GM12891 (cell line): Measurements from ENCODE around the gene SATB2.

Experiments
- PAX5 ChIP-seq: IDR thresholded peaks from 2 replicates; pipeline ENCODE4 v1.6.1; 2011; ENCODE audit warnings: low read length, moderate library complexity, mild to moderate bottlenecking; ENCODE audit not compliant: insufficient read depth, severe bottlenecking
- POLR2A ChIP-seq: IDR thresholded peaks from 2 replicates; pipeline ENCODE4 v1.6.1; 2011; ENCODE audit warnings: low read depth, low read length, control low read depth
- POLR2AphosphoS5 ChIP-seq: IDR thresholded peaks from 2 replicates; pipeline ENCODE4 v1.6.1; 2011; ENCODE audit warnings: low read depth, low read length, control low read depth
- TAF1 ChIP-seq: IDR thresholded peaks from 2 replicates; pipeline ENCODE4 v1.6.1; 2011; ENCODE audit warnings: low read depth, low read length, control low read depth

GRCh38 chr2:199469514-199470360, 12.0 kb upstream of the SATB2 start:
- TF ChIP-seq POLR2A (no peak), POLR2AphosphoS5 (no peak), TAF1 (no peak), PAX5 (no peak)
